ENCODE measurements around the gene SLC18A3. TPM values are rescaled to one million over a fixed set of nuclear protein-coding genes. Genes with fewer than 3 reads are reported as not detected.

SLC18A3 gene
- polyA plus RNA-seq (2013, experiment 1 of 2; ENCODE audit: insufficient read length), result not detected
- polyA plus RNA-seq (2013, experiment 2 of 2; ENCODE audit: insufficient read length), result not detected

DNA sequence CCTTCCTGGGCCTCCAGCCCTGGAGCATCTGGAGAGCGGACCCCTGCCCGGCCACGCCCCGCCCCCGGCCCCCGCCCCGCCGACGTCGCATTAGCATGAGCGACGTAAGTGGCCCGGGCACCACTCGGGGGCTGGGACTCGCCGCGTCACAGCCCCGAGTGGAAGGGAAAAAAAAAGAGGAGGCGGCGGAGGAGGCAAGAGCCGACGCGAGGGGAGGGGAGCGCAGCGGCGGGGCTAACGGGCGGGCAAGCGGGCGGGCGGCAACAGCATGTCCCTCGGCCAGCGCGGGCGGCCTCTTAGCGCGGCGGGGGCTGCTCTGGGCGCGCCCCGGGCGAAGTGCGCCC lies at the start of gene SLC18A3:
Gene SLC18A3, plus strand, starts transcription at position 197 of the 344 bp plus-strand sequence. CDS start 431 bp downstream, outside the sequence.
- DNase-seq, result no peak

DNA sequence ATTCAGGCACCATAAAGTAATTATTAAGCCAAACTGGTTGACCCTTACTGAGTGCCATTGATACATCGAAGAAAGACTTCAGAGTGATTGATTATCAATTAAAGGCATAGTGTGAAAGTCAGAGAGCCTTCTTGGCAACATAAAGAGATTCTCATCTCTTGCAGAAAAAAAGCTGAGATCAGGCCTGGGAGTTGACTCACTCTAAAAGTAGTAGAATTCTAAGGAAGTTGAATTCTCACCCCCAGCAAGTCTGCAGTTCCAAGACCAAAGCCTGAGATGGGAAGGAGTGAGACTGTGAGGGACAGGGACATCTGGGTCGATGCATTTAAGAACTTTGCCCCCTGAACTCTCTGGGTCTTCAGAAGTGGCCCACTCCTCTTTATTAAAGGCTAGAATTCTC lies 49.6 kb upstream of the SLC18A3 start:
- no peak for DNase-seq

DNA sequence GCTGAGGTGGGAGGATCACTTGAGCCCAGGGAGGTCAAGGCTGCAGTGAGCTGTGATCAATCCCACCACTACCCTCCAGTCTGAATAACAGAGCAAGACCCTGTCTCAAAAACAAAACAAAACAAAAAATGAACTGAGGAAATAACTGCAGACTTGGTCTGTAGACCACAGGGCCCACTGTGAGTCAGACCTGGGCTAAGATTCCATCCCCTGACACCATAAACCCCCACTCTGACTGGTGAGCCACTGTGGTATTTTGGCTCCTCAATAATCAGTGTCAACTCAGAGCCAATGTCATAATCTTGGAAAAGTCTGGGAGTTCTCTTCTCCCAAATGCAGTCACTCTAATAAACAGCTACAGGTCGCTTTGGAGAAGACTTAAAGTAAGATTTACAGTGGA lies 47.2 kb upstream of the SLC18A3 start:
- DNase-seq, result peak; percentile 59

DNA sequence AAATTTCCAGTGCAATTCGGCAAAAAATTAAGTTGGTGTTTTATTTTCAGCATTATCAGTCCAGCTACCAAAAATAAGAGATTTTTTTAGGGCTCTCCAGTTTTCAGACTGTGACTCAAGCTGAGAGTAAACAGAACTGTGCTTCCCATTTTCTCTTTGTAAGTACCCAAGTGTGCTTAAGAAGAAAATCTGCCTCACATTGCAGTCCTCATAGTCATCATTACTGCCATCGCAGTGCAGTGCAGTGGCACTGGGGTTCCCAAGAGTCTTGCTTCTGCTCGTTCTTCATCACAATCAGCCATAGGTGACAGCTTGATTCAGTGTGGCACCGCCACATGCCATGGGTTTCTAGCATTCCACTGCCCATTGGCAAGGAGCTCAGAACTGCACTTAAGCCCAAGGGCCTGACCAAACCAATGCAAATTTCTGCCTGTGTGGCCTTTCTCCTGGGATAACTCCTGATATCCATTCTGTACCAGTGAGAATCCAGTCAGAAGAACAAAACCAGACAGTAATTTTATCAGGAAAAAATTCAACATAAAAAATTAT lies 45.6 kb upstream of the SLC18A3 start:
- DNase-seq, result no peak

DNA sequence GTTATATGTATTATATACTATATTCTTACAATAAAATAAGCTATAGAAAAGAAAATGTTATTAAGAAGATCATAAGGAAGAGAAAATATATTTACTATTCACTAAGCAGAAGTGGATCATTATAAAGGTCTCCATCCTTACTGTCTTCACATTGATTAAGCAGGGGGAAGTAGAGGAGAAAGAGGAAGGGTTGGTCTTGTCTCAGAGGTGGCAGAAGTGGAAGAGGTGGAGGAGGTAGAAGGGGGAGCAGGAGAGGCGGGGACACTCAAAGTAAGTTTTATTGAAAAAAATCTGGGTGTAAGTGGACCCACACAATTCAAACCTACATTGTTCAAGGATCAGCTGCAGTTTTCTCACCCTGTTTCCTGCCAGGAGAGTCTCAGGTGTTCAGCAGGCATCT lies 42.3 kb upstream of the SLC18A3 start:
- DNase-seq, result no peak

DNA sequence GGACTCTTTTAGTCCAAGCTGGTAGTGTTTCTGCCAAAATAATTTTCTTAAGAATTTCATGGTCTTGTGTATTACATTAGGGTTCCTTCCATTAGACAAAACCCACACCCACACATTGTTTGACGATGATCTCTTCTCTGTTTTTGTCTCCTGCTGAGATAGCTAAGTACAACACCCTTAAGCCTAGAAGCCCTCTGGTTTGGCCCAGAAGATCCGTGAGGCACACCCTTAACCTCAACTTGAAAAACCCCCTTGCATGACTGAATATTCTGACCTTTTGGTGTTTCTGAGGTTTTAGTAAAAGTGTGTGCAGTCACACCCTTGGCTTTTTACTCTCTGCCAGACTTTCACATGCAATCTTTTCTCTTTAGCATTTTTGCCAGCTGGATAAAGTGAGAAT lies 41.9 kb upstream of the SLC18A3 start:
- peak; percentile 75 for DNase-seq

DNA sequence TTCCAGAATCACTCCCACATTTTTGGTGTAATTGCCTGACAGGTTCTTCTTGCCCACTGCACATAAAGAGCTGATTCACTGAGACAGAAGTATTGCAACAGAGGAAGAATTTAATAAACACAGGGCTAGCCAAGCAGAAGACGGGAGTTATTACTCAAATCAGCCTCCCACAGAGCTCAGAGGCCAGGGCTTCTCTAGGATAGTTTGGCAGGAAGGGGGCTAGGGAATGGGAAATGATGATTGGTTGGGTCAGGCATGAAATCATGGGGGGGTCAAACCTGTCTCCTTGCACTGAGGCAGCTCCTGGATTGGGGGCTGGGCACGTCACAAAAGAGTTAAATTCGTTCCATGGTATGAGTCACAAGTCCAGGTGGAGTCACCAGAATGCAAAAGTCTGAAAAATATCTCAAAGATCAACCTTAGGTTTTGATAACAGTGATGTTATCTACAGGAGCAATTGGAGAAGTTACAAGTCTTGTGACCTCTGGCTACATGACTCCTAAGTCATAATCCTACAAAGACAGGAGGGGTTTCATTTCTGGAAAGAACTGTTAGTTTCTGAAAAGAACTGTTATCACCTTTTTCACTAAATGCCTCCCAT lies 41.0 kb upstream of the SLC18A3 start:
- peak; percentile 35 for DNase-seq

DNA sequence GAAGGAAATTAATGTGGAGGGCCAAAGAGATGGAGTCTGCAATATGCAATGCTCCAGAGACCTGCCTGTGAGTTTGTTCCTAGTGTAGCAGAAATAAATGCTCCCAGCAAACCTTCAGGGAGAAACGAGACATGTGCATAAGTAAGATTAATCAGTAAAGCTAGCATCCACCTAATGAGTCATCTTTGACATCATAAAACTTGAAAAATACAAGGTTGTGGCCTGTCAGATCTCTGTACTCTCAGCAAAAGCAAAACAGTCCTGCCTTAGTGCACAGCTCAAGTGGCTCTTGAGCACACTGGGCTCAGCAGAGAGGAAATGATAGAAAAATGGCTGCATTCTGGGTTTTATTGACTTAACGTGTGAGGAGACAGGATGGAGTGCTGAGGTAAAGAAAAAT lies 38.7 kb upstream of the SLC18A3 start:
- no peak for DNase-seq

DNA sequence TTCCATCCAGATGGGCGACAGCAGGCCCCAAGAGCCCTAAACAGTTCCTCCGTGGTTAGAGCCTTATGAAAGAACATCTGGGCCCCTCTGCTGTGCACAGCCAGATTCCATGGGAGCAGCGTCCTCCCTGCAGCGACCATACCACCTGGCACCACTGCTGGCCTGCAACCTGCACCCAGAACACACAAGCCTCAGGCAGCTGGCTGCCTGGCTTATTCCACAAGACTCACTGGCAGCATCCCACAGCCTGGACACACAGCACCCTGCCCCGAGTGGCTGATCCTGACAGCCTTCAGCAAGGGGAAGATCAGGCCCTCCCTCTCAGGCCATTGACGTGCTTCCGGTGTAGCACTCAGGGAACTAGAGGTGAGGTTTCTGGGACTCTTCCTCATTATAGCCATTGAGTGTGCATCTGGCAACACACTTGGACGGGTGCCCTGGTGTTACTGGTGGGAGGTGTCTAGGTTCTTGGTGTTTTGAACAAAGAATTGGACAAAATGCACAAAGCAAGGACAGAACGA lies 37.5 kb upstream of the SLC18A3 start:
- DNase-seq, result no peak

DNA sequence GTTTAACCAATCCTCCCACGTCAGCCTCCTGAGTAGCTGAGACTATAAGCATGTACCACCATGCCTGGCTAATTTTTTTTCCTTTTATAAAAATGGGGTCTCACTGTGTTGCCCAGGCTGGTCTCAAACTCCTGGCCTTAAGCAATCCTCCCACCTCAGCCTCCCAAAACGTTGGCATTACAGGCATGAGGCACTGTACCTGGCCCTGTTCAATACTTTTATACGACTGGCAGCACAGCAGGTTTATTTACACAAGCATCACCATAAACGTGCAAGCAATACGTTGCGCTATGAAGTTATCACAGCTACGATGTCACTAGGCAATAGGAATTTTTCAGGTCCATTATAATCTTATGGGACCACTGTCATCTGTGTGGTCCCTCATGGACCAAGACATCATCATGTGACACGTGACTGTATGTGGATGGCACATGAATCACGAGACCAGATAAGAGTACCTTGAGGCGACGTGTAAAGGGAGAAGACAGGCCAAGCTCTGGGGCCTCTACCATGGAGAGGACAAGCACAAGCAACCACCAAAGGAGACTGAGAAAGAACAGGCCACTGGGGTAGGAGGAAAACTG lies 34.5 kb upstream of the SLC18A3 start:
- no peak for DNase-seq

DNA sequence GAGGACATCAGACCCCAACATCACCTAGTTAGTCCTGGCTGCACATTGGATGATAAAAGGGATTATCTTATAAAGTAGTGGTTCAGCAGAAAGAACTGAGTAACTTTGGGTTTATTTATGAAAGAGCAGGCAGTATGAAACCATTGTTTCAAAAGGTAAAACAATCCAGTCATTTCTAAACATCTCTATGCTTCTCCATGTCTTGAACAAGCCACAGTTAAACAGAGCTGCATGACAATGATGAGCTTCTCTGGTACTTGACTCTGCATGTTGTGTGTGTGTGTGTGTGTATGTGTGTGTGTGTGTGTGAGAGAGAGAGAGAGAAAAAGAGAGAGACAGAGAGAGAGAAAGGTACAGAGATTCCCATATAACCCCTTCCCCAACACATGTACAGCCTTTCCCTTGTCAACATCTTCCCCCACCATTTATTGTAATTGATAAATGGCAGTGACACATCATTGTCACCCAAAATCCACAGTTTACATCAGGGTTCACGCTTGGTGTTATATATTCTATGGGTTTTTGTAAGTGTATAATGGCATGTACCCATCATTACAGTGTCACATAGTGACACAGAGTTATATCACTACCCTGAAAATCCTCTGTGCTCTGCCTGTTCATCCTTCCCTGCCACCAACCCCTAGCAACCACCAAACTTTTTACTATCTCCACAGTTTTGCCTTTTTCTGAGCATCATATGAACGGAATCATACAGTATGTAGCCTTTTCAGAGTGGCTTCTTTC lies 32.8 kb upstream of the SLC18A3 start:
- DNase-seq, result no peak

DNA sequence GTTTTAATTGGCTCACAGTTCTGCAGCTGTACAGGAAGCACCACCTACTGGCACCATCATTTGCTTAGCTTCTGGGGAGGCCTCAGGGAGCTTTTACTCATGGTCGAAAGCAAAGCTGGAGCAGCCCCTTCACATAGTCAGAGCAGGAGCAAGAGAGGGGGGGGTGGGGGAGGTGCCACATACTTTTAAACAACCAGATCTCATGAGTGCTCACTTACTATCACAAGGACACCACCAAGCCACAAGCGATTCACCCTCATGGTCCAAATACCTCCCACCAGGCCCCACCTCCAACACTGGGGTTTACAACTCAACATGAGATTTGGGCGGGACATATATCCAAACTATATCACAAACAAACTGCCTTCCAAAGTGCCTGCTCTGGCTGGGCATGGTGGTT lies 31.7 kb upstream of the SLC18A3 start:
- DNase-seq, result no peak

DNA sequence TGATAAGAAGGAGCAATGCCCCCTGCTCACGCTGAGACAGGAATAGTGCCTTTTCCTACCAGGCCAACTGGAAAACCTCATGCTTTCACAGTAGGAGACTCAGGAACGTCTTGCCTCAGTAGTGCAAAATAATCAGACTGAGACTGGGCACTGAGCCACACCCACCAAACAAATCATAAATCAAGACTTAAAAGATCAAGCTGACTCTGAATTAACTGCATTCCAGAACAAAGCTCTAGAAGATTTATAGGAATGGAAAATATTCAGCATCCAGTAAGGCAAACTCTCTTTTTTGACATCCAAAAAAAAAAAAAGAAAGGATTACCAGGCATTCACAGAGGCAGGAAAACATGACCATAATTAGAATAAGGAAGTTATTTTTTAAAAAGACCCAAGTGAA lies 30.5 kb upstream of the SLC18A3 start:
- DNase-seq, result peak; percentile 52

DNA sequence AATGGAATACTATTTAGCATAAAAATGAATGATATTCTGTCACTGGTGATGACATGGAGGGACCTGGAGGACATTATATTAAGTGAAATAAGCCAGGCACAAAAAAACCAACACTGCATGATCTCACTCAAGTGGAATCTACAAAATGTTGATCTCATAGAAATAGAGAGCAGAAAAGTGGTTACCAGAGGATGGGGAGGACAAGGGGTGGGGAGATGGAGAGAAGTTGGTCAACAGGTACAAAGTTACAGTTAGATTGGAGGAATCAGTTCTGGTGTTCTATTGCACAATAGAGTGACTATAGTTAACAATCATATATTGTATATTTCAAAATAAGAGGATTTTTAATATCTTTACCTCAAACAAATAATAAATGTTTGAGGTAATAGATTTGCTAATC lies 24.7 kb upstream of the SLC18A3 start:
- peak; percentile 26 for DNase-seq

DNA sequence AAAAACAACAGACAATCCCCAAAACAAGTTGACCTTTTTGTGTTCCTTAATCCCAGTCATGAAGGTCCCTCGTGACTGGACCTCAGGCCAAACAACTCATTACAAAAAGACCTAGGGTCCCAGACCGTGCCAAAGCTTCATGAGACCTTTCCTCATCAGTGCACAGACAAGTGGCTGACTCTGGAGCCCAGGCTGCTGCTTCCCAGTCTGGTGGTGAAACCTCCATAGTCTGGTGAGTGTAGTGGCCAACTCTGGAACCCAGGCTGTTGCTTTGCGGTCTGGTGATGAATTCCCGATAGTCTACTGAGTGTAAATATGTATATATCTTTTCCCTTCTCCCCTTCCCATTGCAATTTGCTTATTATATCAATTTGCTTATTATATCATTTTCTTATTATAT lies 22.1 kb upstream of the SLC18A3 start:
- DNase-seq, result no peak

DNA sequence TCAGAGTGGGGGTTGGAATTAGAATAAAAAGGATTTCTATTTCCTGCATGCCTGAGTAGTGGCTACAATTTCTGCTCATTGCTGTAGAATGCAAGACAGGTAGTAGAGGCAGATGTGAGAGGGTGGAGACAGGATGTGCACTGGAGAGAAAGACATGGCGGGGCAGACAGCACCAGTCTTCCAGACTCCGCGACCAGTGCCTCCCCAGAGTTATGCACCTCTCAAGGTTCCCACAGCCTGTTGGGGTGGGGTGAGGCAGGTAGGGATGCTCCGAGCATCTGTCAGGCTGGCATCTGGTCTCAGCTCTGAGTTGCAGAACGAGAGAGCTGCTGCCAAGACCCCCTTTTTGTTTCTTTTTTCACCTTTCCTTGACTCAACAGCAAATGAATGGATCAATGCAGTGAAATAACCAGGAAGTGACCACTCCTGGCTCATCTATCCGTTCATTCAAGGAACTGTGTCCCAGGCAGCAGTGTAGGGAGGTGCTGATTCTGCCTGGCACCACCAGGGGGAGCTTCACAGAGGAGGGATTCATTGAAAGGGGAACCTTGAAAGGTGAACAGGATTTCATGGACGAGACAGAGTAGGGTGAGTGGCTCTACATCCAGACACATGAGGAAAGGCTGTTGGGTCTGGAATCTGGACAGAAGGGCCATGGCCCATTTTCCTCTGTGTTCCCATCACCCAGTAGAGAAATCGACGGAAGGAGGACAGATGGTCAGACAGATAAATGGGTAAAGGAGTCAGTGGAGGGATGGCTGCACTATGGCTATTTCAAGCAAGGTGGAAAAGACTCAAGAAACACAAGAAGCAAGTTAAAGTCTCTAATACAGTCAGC lies 17.2 kb upstream of the SLC18A3 start:
- DNase-seq, result peak; percentile 53

DNA sequence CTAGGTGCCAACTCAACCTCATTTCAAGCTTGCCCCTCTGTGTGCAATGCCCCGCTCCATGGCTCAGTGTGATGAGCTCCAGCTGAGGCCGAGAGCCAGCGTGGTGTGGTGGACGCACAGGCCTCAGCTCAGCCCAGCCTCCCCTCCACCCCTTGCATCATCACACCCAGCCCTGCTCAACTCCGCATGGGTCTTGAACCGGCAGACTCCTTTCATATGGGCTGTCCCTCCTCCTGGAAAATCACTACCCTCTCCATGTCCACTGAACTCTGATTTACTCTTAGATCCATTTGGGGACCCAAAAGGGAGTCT lies 16.6 kb upstream of the SLC18A3 start:
- DNase-seq, result no peak

DNA sequence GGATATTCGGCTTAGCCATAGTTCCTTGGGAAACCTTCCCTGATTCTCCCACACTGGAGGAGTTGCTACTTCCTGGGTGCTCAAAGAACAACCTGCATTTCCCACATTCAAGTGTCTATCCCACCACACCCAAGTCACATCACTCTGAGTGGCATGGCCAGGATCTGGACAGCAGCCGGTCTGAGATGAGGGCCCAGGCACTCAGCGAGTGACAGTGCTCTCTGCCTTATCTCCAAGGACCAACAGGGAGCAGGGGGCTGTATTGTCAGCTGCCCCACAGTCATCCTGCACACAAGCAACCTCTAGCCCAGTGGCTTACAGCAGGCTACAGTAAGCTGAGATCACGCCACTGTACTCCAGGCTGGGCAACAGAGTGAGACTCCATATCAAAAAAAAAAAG lies 16.1 kb upstream of the SLC18A3 start:
- DNase-seq, result no peak

DNA sequence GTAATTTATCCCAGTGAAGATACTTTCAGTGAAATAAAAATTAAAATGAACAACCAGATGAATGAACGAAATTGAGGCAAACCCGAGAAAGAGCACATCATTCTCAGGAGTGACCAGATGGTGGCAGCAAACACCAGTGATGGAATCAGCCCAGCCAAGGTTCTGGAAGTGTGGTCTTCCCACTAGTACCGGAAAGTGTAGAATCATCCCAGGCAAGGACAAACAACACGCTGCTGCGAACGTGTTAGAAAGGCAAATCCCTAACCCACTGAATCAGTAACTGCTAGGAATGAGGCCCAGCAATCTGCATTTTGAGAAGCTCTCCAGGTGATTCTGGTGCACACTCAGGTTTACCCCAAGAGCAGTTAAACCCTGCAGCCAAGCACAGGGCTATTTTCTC lies 15.5 kb upstream of the SLC18A3 start:
- DNase-seq, result peak; percentile 61

DNA sequence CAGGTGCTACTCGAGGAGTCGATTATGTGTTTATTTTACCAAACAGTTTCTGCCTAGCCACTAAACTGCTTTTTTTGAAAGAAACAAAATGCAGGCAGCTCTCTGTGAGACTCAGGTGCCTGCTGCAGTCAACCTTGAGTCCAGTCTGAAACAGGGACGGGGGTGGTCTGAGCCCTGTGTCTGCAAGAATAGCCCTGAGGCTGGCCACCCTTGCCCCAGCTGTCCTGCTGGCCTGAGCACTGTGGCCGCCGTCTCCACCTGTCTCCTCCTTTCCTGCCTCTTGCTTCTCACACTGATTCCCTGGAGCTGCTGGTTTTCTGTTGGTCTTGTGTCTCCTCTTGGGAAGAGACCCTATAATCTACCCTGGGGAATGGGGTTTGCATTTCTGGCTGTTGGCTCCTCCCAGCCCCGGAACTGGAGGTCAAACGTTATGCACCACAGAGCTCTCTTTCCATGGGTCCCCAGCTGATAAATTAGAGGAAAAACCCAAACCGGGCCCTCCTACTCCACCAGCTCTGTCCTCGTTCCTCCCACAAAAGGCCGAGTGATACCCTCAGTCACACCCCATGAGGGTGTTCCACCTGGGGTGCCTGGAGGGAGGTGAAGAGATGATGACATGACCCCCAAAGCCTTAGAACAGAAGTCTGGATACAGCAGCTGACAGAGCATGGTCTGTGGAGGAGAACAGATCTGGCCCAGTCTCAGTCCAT lies 15.0 kb upstream of the SLC18A3 start:
- no peak for DNase-seq

DNA sequence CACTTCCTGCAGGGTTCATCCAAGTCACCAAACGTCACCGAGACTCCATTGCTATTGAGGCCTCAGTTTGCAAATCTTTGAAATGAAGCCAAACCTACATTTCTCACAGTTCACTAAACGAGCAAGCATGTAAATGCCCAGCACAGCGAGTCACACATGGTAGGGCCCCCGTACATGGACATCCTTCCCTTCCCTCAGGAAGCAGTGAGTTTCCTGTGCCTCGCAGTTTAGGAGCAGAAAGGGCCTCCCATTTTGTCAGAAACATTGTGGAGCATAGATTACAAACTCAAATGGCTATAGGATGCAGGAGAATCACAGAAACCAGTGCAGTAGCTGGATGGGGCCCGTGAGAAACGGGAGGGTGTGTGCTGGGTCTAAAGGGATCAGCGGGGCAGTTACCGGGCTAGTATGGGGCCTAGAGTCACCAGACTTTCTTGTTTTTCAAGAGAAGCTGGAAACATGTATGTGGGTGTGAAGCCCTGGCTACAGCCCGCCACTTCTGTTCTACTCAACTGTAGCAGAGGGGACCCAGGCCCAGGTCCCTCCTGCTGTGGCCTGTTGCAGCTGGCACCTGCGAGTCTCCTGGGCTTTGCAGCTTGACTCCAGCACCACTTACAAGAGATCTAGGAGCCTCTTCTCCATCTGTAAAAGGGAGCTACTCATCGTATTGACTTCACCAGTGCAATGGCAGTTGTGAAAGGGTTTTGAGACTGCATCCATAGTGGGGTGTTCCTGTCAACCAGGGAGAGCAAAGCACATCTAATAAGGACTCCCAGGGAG lies 14.2 kb upstream of the SLC18A3 start:
- no peak for DNase-seq

DNA sequence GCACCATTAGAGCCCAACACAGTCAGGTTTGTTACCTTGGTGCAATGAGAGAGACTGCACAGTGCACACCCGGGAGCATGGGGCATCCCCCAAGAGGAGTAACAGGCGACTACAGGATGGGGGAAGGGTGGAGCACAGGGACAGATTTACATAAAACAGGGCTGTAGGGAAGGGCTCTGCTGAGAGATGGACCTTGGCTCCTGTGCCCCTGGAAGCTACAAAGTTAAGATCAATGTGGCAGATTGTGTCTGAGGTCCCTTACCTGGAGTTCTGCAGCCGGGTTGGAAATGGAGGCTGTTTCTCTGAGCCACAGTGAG lies 13.7 kb upstream of the SLC18A3 start:
- DNase-seq, result no peak
